Neural progenitor cell (in vitro differentiated cells): Measurements from ENCODE around the gene KIF21A. TPM values are rescaled to one million over a fixed set of nuclear protein-coding genes. Genes with fewer than 3 reads are reported as not detected.

Experiments
- DNase-seq: peaks from one replicate; pipeline ENCODE4 v3.0.0-alpha.2; 2016; ENCODE audit warnings: low spot score
- H2AFZ ChIP-seq: fragments of 200-600 bp; sonication (generic); replicated peaks from 2 replicates; pipeline ENCODE4 v1.6.1; 2016; ENCODE audit warnings: antibody characterized with exemption
- H3F3A ChIP-seq: fragments of 200-600 bp; sonication (generic); 2 replicates; pipeline ENCODE4 v1.6.1; 2016; ENCODE audit warnings: antibody characterized with exemption, low read depth
- H3K27ac ChIP-seq: fragments of 200-600 bp; sonication (generic); 2 replicates; pipeline ENCODE4 v1.5.1; 2016; ENCODE audit warnings: mild to moderate bottlenecking
- H3K27me3 ChIP-seq: fragments of 200-600 bp; sonication (generic); 2 replicates; pipeline ENCODE4 v1.6.1; 2016; ENCODE audit warnings: mild to moderate bottlenecking, moderate library complexity
- H3K36me3 ChIP-seq: fragments of 200-600 bp; sonication (generic); 2 replicates; pipeline ENCODE4 v1.5.1; 2016
- H3K4me1 ChIP-seq: fragments of 200-600 bp; sonication (generic); 2 replicates; pipeline ENCODE4 v1.6.1; 2016; ENCODE audit warnings: mixed run types
- H3K4me2 ChIP-seq: fragments of 200-600 bp; sonication (generic); 2 replicates; pipeline ENCODE4 v1.6.1; 2016
- H3K4me3 ChIP-seq: fragments of 200-600 bp; sonication (generic); 2 replicates; pipeline ENCODE4 v1.5.1; 2016
- H3K79me2 ChIP-seq: fragments of 200-600 bp; sonication (generic); 2 replicates; pipeline ENCODE4 v1.6.1; 2016; ENCODE audit warnings: low read depth
- H3K9ac ChIP-seq: fragments of 200-600 bp; sonication (generic); 2 replicates; pipeline ENCODE4 v1.6.1; 2016
- H3K9me3 ChIP-seq: fragments of 200-600 bp; sonication (generic); 2 replicates; pipeline ENCODE4 v1.5.1; 2016; ENCODE audit warnings: low read depth
- H4K20me1 ChIP-seq: fragments of 200-600 bp; sonication (generic); 2 replicates; pipeline ENCODE4 v1.6.1; 2016; ENCODE audit warnings: low read depth
- H3K27ac Mint-ChIP-seq: 3 replicates; pipeline ENCODE4 v1.8.0; 2021; ENCODE audit warnings: mixed read lengths
- H3K27me3 Mint-ChIP-seq: 2 replicates; pipeline ENCODE4 v1.8.0; 2022; ENCODE audit warnings: low read depth, mild to moderate bottlenecking, inconsistent platforms, moderate library complexity, mixed read lengths; ENCODE audit not compliant: insufficient read depth
- H3K36me3 Mint-ChIP-seq: 3 replicates; pipeline ENCODE4 v1.8.0; 2021; ENCODE audit warnings: mixed read lengths
- H3K4me1 Mint-ChIP-seq: 3 replicates; pipeline ENCODE4 v1.8.0; 2021; ENCODE audit warnings: mixed read lengths
- H3K4me3 Mint-ChIP-seq: 3 replicates; pipeline ENCODE4 v1.8.0; 2021; ENCODE audit warnings: mild to moderate bottlenecking, moderate library complexity, mixed read lengths
- H3K9me3 Mint-ChIP-seq: 3 replicates; pipeline ENCODE4 v1.8.0; 2020; ENCODE audit warnings: mixed read lengths
- EZH2 ChIP-seq: fragments of 200-600 bp; sonication (generic); IDR thresholded peaks from 2 replicates; pipeline ENCODE4 v1.6.1; 2017; ENCODE audit warnings: antibody characterized with exemption, mild to moderate bottlenecking, moderate library complexity
- EZH2phosphoT487 ChIP-seq: fragments of 200-600 bp; sonication (generic); IDR thresholded peaks from 2 replicates; pipeline ENCODE4 v1.6.1; 2017; ENCODE audit warnings: antibody characterized with exemption
- total RNA-seq: library from RNA; depleted of rRNA; stranded (reverse); fragments of >200 nt; gene quantifications from 2 replicates; pipeline ENCODE4 v1.2.3, GENCODE V29; 2015; ENCODE audit warnings: low replicate concordance
- TF ChIP-seq, protein P1 (sequence below): fragments of 200-600 bp; sonication (generic); IDR thresholded peaks from 2 replicates; pipeline ENCODE4 v1.5.1; 2017; ENCODE audit warnings: antibody characterized with exemption, mild to moderate bottlenecking

KIF21A gene
- total RNA-seq, 1 donor from 2014 or later = 54.2 TPM

DNA sequence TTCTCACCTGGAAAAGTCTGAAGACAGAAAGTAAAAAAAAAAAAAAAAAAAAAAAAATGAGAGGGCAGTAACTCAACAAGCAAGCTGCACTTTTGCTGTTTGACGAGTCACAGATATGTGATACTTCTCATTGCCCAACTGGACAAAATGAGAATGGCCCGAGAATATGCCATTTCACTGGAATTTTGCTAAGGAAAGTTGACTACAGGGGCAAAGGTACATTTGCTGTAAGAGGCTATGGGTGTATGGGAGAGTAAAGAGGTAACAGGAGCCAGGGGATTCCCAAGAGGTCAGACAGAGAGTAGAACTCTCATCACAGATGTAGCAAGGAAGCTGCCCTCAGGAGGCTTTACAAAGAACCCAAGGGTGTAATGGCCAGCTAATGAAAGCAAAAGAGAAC is 22.9 kb downstream of the KIF21A start:
- Histone ChIP-seq H4K20me1 (no peaks in the 10 kb centered on the region), H3K4me3 (no peak overlapping the region), H3K4me2 (no peak overlapping the region), H3F3A (no peaks in the 10 kb centered on the region), H3K4me1 (no peaks in the 10 kb centered on the region), H3K9me3 (no peaks in the 10 kb centered on the region), H3K27me3 (no peaks in the 10 kb centered on the region), H3K27ac (no peak overlapping the region), H2AFZ (no peak overlapping the region), H3K79me2 (peaks cover 46% of the 10 kb centered on the region), H3K36me3 (no peaks in the 10 kb centered on the region), H3K9ac (no peak overlapping the region)
- H3K4me1 Mint-ChIP-seq = no peaks in the 10 kb centered on the region
- H3K27ac Mint-ChIP-seq = no peak overlapping the region
- peaks cover 3% of the 10 kb centered on the region for H3K9me3 Mint-ChIP-seq
- no peak for DNase-seq
- peaks cover 2% of the 10 kb centered on the region for H3K27me3 Mint-ChIP-seq
- TF ChIP-seq EZH2 = no peak
- TF ChIP-seq EZH2phosphoT487 = no peak
- TF ChIP-seq, protein P1, sequence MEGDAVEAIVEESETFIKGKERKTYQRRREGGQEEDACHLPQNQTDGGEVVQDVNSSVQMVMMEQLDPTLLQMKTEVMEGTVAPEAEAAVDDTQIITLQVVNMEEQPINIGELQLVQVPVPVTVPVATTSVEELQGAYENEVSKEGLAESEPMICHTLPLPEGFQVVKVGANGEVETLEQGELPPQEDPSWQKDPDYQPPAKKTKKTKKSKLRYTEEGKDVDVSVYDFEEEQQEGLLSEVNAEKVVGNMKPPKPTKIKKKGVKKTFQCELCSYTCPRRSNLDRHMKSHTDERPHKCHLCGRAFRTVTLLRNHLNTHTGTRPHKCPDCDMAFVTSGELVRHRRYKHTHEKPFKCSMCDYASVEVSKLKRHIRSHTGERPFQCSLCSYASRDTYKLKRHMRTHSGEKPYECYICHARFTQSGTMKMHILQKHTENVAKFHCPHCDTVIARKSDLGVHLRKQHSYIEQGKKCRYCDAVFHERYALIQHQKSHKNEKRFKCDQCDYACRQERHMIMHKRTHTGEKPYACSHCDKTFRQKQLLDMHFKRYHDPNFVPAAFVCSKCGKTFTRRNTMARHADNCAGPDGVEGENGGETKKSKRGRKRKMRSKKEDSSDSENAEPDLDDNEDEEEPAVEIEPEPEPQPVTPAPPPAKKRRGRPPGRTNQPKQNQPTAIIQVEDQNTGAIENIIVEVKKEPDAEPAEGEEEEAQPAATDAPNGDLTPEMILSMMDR = no peak
- peaks cover 23% of the 10 kb centered on the region for H3K36me3 Mint-ChIP-seq
- no peak overlapping the region for H3K4me3 Mint-ChIP-seq

DNA sequence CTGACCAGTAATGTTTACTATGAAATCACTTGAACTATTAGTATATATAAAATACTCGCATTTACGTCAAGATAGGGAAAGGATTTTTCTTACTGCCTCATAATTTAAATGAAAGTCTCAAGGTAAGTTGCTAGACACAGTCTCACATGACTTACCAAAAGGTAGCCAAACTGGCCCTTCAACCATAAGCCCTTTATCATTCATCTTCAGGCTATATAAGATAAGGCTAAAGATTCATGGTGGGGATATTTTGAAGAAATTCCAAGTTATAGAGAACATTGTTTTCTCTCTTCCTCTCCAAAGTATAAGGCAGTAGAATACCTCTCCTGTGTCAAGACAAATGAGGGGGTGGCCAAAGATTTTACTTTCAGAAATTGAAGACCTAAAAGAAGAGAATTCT is 23.4 kb downstream of the KIF21A start:
- H3K27me3 ChIP-seq = no peaks in the 10 kb centered on the region
- no peak overlapping the region for H3K4me3 ChIP-seq
- H2AFZ ChIP-seq = no peak overlapping the region
- Mint-ChIP-seq H3K36me3 (peaks cover 23% of the 10 kb centered on the region), H3K4me3 (no peak overlapping the region), H3K27me3 (peaks cover 2% of the 10 kb centered on the region), H3K4me1 (peaks cover 2% of the 10 kb centered on the region), H3K27ac (no peak overlapping the region), H3K9me3 (peaks cover 3% of the 10 kb centered on the region)
- H3K4me1 ChIP-seq = no peaks in the 10 kb centered on the region
- no peak overlapping the region for H3K4me2 ChIP-seq
- H3K9me3 ChIP-seq = no peaks in the 10 kb centered on the region
- TF ChIP-seq, protein P1 = no peak
- no peak for TF ChIP-seq EZH2phosphoT487
- TF ChIP-seq EZH2 = no peak
- H4K20me1 ChIP-seq = no peaks in the 10 kb centered on the region
- H3F3A ChIP-seq = no peaks in the 10 kb centered on the region
- H3K27ac ChIP-seq = no peak overlapping the region
- H3K9ac ChIP-seq = no peak overlapping the region
- peaks cover 40% of the 10 kb centered on the region for H3K79me2 ChIP-seq
- H3K36me3 ChIP-seq = no peaks in the 10 kb centered on the region
- DNase-seq = no peak

- H2AFZ ChIP-seq = no peak overlapping the region
- no peak overlapping the region for H3K27ac Mint-ChIP-seq
- H3K27me3 ChIP-seq = no peaks in the 10 kb centered on the region
- H3K9me3 Mint-ChIP-seq = peaks cover 3% of the 10 kb centered on the region
- H3K27ac ChIP-seq = no peak overlapping the region
- peaks cover 23% of the 10 kb centered on the region for H3K36me3 Mint-ChIP-seq
- peaks cover 2% of the 10 kb centered on the region for H3K27me3 Mint-ChIP-seq
- no peak overlapping the region for H3K9ac ChIP-seq
- no peak for DNase-seq
- H3K9me3 ChIP-seq = no peaks in the 10 kb centered on the region
- H3K4me3 Mint-ChIP-seq = no peak overlapping the region
- peaks cover 6% of the 10 kb centered on the region for H3K4me1 Mint-ChIP-seq
- no peaks in the 10 kb centered on the region for H3K36me3 ChIP-seq
- no peaks in the 10 kb centered on the region for H3K4me1 ChIP-seq
- H3K4me3 ChIP-seq = no peak overlapping the region
- TF ChIP-seq EZH2phosphoT487 (no peak), EZH2 (no peak)
- TF ChIP-seq, protein P1 = no peak
- no peaks in the 10 kb centered on the region for H4K20me1 ChIP-seq
- no peaks in the 10 kb centered on the region for H3F3A ChIP-seq
- H3K79me2 ChIP-seq = peaks cover 44% of the 10 kb centered on the region
- no peak overlapping the region for H3K4me2 ChIP-seq
Measured at GRCh38 chr12:39417916-39418315, 25.0 kb downstream of the KIF21A start.
